Naive thymus-derived CD8-positive, alpha-beta T cell (primary cell): ENCODE measurements around the gene SART1. TPM values are rescaled to one million over a fixed set of nuclear protein-coding genes. Genes with fewer than 3 reads are reported as not detected.

Experiments
- ATAC-seq, 2 donors: fragments of 150-1000 bp; cut with Tn5 transposase in 1 of 2; sonication (Bioruptor Pico), chemical (Tn5 transposase) in 1 of 2; 1 replicate in 1 of 2; 2 replicates in 1 of 2; pipeline ENCODE4 v1.10.0; 2021; ENCODE audit warnings: mild to moderate bottlenecking in 2 of 2, moderate library complexity in 2 of 2
- POLR2A ChIA-PET: fragments of 350-600 bp; sonication (Branson Sonifier 250); formaldehyde crosslinking; loops from one replicate; lab custom pipeline; 2021; ENCODE audit warnings: antibody characterized with exemption; lab: Charles Lee
- DNase-seq, 10 donors: peaks; one replicate each; pipeline versions ENCODE4 v3.0.0 to v3.0.0-alpha.2; 2020 to 2022
- H3K27ac Mint-ChIP-seq, 10 donors: one replicate each; pipeline ENCODE4 v1.8.0; 2020 to 2022; ENCODE audit warnings: mild to moderate bottlenecking in 10 of 10, mixed read lengths in 10 of 10, moderate library complexity in 4 of 10, inconsistent platforms in 1 of 10
- H3K27me3 Mint-ChIP-seq, 5 donors: one replicate each; pipeline ENCODE4 v1.8.0; 2021 to 2022; ENCODE audit warnings: mixed read lengths in 5 of 5
- H3K36me3 Mint-ChIP-seq, 3 donors: one replicate each; pipeline ENCODE4 v1.8.0; 2020 to 2022; ENCODE audit warnings: mixed read lengths in 3 of 3, mild to moderate bottlenecking in 2 of 3, inconsistent platforms in 1 of 3
- H3K4me1 Mint-ChIP-seq, 4 donors: one replicate each; pipeline ENCODE4 v1.8.0; 2021 to 2022; ENCODE audit warnings: mixed read lengths in 4 of 4
- H3K4me3 Mint-ChIP-seq, 10 donors: one replicate each; pipeline ENCODE4 v1.8.0; 2020 to 2022; ENCODE audit warnings: mild to moderate bottlenecking in 10 of 10, mixed read lengths in 10 of 10, moderate library complexity in 6 of 10, inconsistent platforms in 1 of 10
- H3K9me3 Mint-ChIP-seq, 9 donors: one replicate each; pipeline ENCODE4 v1.8.0; 2020 to 2022; ENCODE audit warnings: mixed read lengths in 9 of 9, mild to moderate bottlenecking in 3 of 9, inconsistent platforms in 1 of 9, moderate library complexity in 1 of 9
- polyA plus RNA-seq, 3 donors: library from polyadenylated mRNA; unstranded; fragments of 300-500 nt; fragmentation: Illumina TruSeq; gene quantifications; one replicate each; pipeline ENCODE4 v1.2.3, GENCODE V29; 2021
- total RNA-seq, 8 experiments: library from RNA in 2 of 8; stranded (reverse) in 2 of 8; gene quantifications; one replicate each; pipeline ENCODE4 v1.2.3 and lab custom pipeline; 2021 to 2026

Gene SART1, protein sequence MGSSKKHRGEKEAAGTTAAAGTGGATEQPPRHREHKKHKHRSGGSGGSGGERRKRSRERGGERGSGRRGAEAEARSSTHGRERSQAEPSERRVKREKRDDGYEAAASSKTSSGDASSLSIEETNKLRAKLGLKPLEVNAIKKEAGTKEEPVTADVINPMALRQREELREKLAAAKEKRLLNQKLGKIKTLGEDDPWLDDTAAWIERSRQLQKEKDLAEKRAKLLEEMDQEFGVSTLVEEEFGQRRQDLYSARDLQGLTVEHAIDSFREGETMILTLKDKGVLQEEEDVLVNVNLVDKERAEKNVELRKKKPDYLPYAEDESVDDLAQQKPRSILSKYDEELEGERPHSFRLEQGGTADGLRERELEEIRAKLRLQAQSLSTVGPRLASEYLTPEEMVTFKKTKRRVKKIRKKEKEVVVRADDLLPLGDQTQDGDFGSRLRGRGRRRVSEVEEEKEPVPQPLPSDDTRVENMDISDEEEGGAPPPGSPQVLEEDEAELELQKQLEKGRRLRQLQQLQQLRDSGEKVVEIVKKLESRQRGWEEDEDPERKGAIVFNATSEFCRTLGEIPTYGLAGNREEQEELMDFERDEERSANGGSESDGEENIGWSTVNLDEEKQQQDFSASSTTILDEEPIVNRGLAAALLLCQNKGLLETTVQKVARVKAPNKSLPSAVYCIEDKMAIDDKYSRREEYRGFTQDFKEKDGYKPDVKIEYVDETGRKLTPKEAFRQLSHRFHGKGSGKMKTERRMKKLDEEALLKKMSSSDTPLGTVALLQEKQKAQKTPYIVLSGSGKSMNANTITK
- 10 to 100 TPM; 81.9 to 91.9 TPM for total RNA-seq
- 10 to 100 TPM; 16.2 to 57.3 (median 30.4) TPM for polyA plus RNA-seq
- total RNA-seq (lab: John Stamatoyannopoulos, UW), result 93.9 to 160 (median 126) reads per million in 6 experiments

GRCh38 chr11:65961267-65962140, at the start of gene SART1:
Gene SART1, plus strand, starts transcription at chr11:65961734. Its CDS starts 47 bp downstream, at chr11:65961781.
- ATAC-seq, result peak; percentile 91 to 93
- peak within 1 kb of the TSS; percentile 97 to 100 (median 98) for H3K27ac Mint-ChIP-seq
- peak within 1 kb of the TSS; percentile 93 to 99 (median 98) for H3K4me3 Mint-ChIP-seq
- H3K4me1 Mint-ChIP-seq, result peaks cover 23 to 51% (median 50%) of the 10 kb centered on the region in 4 donors
- no peaks in the 10 kb centered on the region for H3K27me3 Mint-ChIP-seq
- H3K9me3 Mint-ChIP-seq, result no peaks in the 10 kb centered on the region
- POLR2A ChIA-PET, result interaction anchor here (0.5 to 5.5 kb wide), 19 partner anchors 9 to 389 kb away, joined by 3 to 51 read pairs (median 6); partner anchors contain the start of genes BANF1, C11orf68, CCDC85B and CFL1
- DNase-seq, result peak; percentile 91 to 99 (median 96)
- H3K36me3 Mint-ChIP-seq, result peaks cover 0 to 34% (median 6%) of the 10 kb centered on the region in 3 donors

DNA sequence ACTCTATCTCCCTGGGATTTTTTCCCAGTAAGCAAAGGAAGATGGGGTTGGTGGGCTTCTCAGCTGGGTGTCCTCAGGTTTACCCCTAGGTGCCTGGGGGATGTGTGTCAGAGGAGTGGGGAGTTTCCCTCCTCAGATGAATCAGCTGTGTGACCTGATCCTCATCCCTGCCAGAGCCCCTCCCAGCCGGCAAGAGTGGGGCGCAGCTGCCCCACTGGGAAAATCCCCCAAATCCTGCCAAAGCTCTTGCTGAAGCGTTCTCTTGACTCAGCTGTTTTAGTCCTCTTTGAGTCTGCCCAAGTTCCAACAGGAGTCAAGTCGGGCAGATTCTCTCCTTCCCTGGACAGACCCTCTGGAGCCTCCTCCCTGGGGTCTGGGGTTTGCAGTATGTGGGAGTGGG, 48.7 kb upstream of the SART1 start:
- H3K27ac Mint-ChIP-seq, result peak overlapping the region in 1 of 10 donors; percentile 28
- H3K4me3 Mint-ChIP-seq, result no peak overlapping the region
- peaks cover 0 to 7% (median 0%) of the 10 kb centered on the region in 3 donors for H3K36me3 Mint-ChIP-seq
- POLR2A ChIA-PET, result interaction anchor here (1.0 to 1.4 kb wide), 2 partner anchors 9 to 24 kb away, joined by 3 read pairs; no protein-coding TSS in a partner anchor
- H3K9me3 Mint-ChIP-seq, result no peaks in the 10 kb centered on the region
- H3K4me1 Mint-ChIP-seq, result peaks cover 16 to 39% (median 33%) of the 10 kb centered on the region in 4 donors
- ATAC-seq, result no peak
- H3K27me3 Mint-ChIP-seq, result peaks cover 0 to 5% (median 0%) of the 10 kb centered on the region in 5 donors
- no peak for DNase-seq

- H3K4me1 Mint-ChIP-seq, result peaks cover 17 to 39% (median 36%) of the 10 kb centered on the region in 4 donors
- H3K27me3 Mint-ChIP-seq, result no peaks in the 10 kb centered on the region
- H3K36me3 Mint-ChIP-seq, result peaks cover 0 to 12% (median 0%) of the 10 kb centered on the region in 3 donors
- H3K27ac Mint-ChIP-seq, result peak overlapping the region in 7 of 10 donors; percentile 15 to 68 (median 50)
- H3K4me3 Mint-ChIP-seq, result peak overlapping the region in 4 of 10 donors; percentile 34 to 74 (median 48)
- ATAC-seq (no peak), DNase-seq (no peak)
- no peaks in the 10 kb centered on the region for H3K9me3 Mint-ChIP-seq
- POLR2A ChIA-PET, result interaction anchor here (0.7 to 4.0 kb wide), 7 partner anchors 8 to 56 kb away, joined by 3 to 32 read pairs (median 5); partner anchors contain the start of genes CCDC85B, FOSL1 and MUS81
Observed at GRCh38 chr11:65915101-65915820, 46.3 kb upstream of the SART1 start.

DNA sequence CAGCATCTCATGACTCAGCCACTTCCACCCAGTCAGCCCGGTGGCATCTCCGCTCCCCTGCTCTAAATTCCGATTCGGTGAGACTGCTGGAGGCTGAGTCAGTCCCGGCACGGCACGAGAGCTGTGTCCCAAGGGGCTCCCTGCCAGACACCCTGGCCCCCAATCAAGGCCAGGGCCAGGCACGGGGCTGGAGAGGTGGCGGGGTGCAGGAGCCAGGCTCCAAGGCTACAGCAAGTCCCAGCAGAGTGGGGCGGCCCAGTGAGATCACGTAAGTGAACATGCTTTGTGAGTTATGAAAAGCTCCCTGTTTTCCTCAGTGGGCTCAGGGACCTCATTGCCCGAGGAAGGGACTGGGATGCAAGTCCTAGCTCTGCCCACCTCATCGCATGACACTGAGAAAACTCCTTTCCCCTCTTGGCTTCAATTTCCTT, 45.7 kb upstream of the SART1 start:
- peaks cover 17 to 45% (median 41%) of the 10 kb centered on the region in 4 donors for H3K4me1 Mint-ChIP-seq
- ATAC-seq (no peak), DNase-seq (no peak)
- no peaks in the 10 kb centered on the region for H3K27me3 Mint-ChIP-seq
- peak overlapping the region in 2 of 10 donors; percentile 93 to 94 for H3K4me3 Mint-ChIP-seq
- H3K27ac Mint-ChIP-seq, result peak overlapping the region in 2 of 10 donors; percentile 46 to 51
- peaks cover 0 to 14% (median 0%) of the 10 kb centered on the region in 3 donors for H3K36me3 Mint-ChIP-seq
- no peaks in the 10 kb centered on the region for H3K9me3 Mint-ChIP-seq
- POLR2A ChIA-PET, result interaction anchor here (0.7 to 4.0 kb wide), 5 partner anchors 9 to 56 kb away, joined by 3 to 32 read pairs (median 4); partner anchors contain the start of genes CCDC85B, FOSL1 and MUS81

- POLR2A ChIA-PET, result interaction anchor here (1.3 to 7.7 kb wide), 4 partner anchors 10 to 57 kb away, joined by 4 to 183 read pairs (median 20); partner anchors contain the start of genes CCDC85B, FIBP, FOSL1 and MUS81
- DNase-seq (no peak), ATAC-seq (no peak)
- Mint-ChIP-seq H3K36me3 (peaks cover 0 to 15% (median 0%) of the 10 kb centered on the region in 3 donors), H3K4me3 (peak overlapping the region; percentile 65 to 96 (median 87)), H3K9me3 (no peaks in the 10 kb centered on the region), H3K27ac (peak overlapping the region in 9 of 10 donors; percentile 13 to 88 (median 67)), H3K27me3 (no peaks in the 10 kb centered on the region), H3K4me1 (peaks cover 17 to 46% (median 42%) of the 10 kb centered on the region in 4 donors)
Observed at GRCh38 chr11:65916391-65916790, 45.1 kb upstream of the SART1 start.

DNA sequence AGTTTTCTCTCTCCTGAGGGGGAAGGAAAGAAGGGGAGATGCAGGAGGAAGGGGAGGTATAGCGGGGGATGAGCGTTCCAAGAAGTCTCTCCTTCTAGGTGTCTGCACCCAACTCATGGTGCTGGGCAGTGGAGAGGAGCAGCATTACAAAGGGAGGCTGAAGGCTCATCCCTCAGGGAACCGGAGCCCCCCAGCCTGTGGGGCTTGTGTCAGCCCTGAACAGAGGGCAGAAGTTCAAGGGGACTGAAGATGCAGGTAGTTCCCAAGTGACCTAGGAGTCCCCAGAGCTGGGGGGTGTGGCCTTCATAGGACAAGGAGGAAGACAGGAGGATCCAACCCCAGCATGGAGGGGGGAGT, 44.5 kb upstream of the SART1 start:
- Mint-ChIP-seq H3K4me3 (peak overlapping the region; percentile 65 to 96 (median 87)), H3K4me1 (peaks cover 17 to 51% (median 42%) of the 10 kb centered on the region in 4 donors), H3K27me3 (no peaks in the 10 kb centered on the region), H3K36me3 (peaks cover 0 to 19% (median 0%) of the 10 kb centered on the region in 3 donors), H3K9me3 (no peaks in the 10 kb centered on the region), H3K27ac (peak overlapping the region; percentile 19 to 96 (median 76))
- ATAC-seq (no peak), DNase-seq (no peak)
- POLR2A ChIA-PET, result interaction anchor here (2.0 to 7.7 kb wide), 6 partner anchors 11 to 254 kb away, joined by 7 to 183 read pairs (median 22); partner anchors contain the start of genes CCDC85B, FIBP, FOSL1 and MUS81

DNA sequence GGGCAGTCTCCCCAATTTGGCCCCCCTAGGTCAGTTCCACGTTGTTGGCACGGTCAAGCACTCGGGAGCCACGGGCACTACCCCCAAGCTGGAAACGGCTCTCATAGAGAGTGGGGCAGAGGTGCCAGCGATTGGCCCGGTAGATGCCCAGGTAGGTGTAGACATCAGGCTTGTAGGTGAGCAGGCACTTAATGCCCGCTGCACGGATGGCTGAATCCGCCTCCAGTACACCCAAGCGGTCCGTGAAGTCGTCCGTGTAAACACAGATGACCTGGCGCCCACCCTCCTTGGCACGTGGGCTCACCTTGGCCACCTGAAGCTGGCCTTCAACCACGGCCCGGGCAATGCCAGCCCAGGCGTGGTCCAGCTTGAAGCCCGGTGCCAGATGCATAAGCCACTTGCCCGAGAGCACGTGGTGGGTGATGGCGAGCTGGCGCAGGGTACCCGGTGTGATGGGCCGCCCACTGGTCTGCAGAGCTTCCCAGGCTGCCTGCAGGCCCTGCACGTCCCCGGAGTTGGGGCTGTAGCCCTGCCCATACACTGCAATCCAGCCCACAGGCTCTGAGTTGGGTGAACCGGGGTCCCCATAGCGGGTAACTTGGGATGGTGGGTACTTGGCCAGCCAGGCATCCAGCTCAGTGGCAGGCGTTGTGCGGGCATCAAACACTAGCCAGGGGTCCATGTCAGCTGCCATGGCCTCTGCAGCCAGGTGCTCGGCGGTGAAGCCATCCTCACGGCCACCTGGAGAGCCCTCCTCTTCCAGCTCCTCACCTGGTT, 43.9 kb upstream of the SART1 start:
- H3K9me3 Mint-ChIP-seq, result no peaks in the 10 kb centered on the region
- H3K27ac Mint-ChIP-seq, result peak overlapping the region in 9 of 10 donors; percentile 44 to 96 (median 90)
- no peaks in the 10 kb centered on the region for H3K27me3 Mint-ChIP-seq
- peak overlapping the region; percentile 85 to 96 (median 88) for H3K4me3 Mint-ChIP-seq
- ATAC-seq (no peak), DNase-seq (no peak)
- POLR2A ChIA-PET, result interaction anchor here (0.7 to 7.7 kb wide), 13 partner anchors 9 to 420 kb away, joined by 3 to 183 read pairs (median 7); partner anchors contain the start of genes CCDC85B, CFL1, FIBP and FOSL1
- peaks cover 0 to 24% (median 0%) of the 10 kb centered on the region in 3 donors for H3K36me3 Mint-ChIP-seq
- H3K4me1 Mint-ChIP-seq, result peaks cover 19 to 57% (median 45%) of the 10 kb centered on the region in 4 donors

DNA sequence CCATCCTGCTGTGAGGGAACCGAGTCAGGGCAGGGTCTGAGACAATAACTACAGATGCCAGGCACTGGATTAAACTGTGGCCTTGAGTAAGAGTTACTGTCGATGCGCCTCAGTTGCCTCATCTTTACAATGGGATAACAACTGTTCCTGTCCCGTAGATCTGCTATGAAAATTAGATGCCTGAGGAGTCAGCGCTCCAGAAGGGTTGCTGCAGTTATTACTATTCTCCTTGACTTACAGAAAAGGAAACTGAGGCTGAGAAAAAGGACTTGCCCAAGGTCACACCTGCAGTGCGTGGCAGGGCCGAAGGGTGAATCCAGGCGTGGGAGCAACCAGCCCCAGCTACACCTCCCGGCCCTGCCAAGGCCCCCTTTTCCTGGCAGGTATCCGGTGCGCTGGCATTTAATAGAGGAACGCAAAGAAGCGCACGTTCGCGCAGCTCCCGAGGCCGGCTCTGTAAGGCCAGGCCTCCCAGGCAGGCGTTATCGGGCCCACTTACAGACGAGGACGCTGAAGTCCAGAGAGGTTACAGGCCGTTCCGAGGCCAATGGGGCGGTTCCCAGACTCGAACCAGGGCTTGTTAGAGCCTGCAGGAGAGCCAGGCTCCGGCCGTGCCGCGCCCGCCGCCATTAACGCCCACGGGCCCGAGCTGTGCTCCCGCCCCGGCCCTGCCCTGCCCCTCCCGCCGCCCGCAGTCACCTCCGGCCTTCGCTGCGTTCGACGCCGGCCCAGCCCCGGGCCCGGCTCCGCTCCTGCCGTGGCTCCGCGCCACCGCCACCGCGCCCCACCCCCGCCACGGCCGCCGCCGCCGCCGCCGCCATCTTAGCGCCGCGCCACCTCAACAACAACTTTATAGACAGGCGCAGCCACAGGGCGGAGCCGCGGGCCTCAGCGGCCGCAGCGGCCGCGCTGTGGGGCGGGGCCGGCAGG, 43.1 kb upstream of the SART1 start, which contains the start of gene C11orf68:
Gene C11orf68, minus strand, starts transcription at position 852 of the 930 bp plus-strand sequence. Its CDS starts 31 bp downstream, at position 821.
- H3K4me3 Mint-ChIP-seq, result peak within 1 kb of the TSS; percentile 88 to 97 (median 92)
- H3K27me3 Mint-ChIP-seq, result no peaks in the 10 kb centered on the region
- POLR2A ChIA-PET, result interaction anchor here (0.6 to 7.7 kb wide), 15 partner anchors 9 to 420 kb away, joined by 3 to 183 read pairs (median 7); partner anchors contain the start of genes CCDC85B, CFL1, FIBP and FOSL1
- no peak for DNase-seq
- no peaks in the 10 kb centered on the region for H3K9me3 Mint-ChIP-seq
- peak; percentile 70 to 72 for ATAC-seq
- H3K36me3 Mint-ChIP-seq, result peaks cover 0 to 33% (median 0%) of the 10 kb centered on the region in 3 donors
- H3K4me1 Mint-ChIP-seq, result peaks cover 19 to 65% (median 48%) of the 10 kb centered on the region in 4 donors
- peak within 1 kb of the TSS; percentile 77 to 96 (median 92) for H3K27ac Mint-ChIP-seq

- Mint-ChIP-seq H3K27me3 (no peaks in the 10 kb centered on the region), H3K36me3 (peaks cover 0 to 36% (median 0%) of the 10 kb centered on the region in 3 donors), H3K4me1 (peaks cover 19 to 66% (median 49%) of the 10 kb centered on the region in 4 donors), H3K4me3 (peak within 1 kb of the TSS; percentile 88 to 97 (median 92)), H3K27ac (peak within 1 kb of the TSS; percentile 77 to 96 (median 92)), H3K9me3 (no peaks in the 10 kb centered on the region)
- POLR2A ChIA-PET, result interaction anchor here (0.5 to 7.7 kb wide), 14 partner anchors 9 to 256 kb away, joined by 3 to 183 read pairs (median 7); partner anchors contain the start of genes CCDC85B, CFL1, FIBP and FOSL1
- ATAC-seq (peak; percentile 86 to 92), DNase-seq (peak; percentile 95 to 100 (median 98))
Observed at GRCh38 chr11:65919141-65919572, 42.4 kb upstream of the SART1 start, which contains the start of gene DRAP1. Gene DRAP1, plus strand, starts transcription at chr11:65919426. Its CDS starts 76 bp downstream, at chr11:65919502.
